ENCODE data around the gene HS3ST2. TPM values are rescaled to one million over a fixed set of nuclear protein-coding genes. Genes with fewer than 3 reads are reported as not detected.

Gene HS3ST2
- total and polyA plus RNA-seq, 2 donors (not counting 3 experiments of a cell fraction or from before 2014, with no cell fraction given), result not detected

DNA sequence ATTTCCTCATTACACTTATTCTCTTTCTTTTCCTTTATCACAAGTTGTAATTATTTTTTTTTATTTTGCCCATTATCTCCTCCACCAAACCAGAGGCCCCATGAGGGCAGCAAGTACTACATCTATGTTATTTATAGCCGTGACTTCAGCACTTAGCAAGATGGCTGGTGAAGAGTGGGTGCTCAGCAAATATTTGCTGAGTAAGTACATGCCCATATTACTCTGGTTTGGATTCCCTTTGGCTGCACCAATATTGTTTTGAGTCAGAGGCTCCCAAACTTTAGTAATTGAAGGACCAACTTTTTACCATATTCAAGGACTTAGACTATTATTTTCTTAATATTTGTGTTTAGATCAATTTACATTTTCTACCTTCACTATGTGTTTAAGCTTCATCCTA is 83.2 kb downstream of the HS3ST2 start:
- TF ChIP-seq MYC (IDR thresholded peaks at IDR 0.05; ENCODE audit: low read depth, low read length) (no peak), JUN (IDR thresholded peaks at IDR 0.05; ENCODE audit: borderline replicate concordance, insufficient read depth, insufficient read length, low read depth) (no peak), FOS (IDR thresholded peaks at IDR 0.05; ENCODE audit: borderline replicate concordance, insufficient read depth, low read length) (no peak), POLR2AphosphoS5 (IDR thresholded peaks at IDR 0.05; ENCODE audit: insufficient read depth, low read depth, low read length) (no peak), POLR2A (IDR thresholded peaks at IDR 0.05; ENCODE audit: low read depth, low read length) (no peak), EZH2 (IDR thresholded peaks at IDR 0.05; ENCODE audit: borderline replicate concordance, low read depth, low read length, severe bottlenecking) (no peak), GATA2 (IDR thresholded peaks at IDR 0.05; ENCODE audit: insufficient read depth, insufficient read length, low read depth, low read length) (no peak)
- TF ChIP-seq, protein P1, sequence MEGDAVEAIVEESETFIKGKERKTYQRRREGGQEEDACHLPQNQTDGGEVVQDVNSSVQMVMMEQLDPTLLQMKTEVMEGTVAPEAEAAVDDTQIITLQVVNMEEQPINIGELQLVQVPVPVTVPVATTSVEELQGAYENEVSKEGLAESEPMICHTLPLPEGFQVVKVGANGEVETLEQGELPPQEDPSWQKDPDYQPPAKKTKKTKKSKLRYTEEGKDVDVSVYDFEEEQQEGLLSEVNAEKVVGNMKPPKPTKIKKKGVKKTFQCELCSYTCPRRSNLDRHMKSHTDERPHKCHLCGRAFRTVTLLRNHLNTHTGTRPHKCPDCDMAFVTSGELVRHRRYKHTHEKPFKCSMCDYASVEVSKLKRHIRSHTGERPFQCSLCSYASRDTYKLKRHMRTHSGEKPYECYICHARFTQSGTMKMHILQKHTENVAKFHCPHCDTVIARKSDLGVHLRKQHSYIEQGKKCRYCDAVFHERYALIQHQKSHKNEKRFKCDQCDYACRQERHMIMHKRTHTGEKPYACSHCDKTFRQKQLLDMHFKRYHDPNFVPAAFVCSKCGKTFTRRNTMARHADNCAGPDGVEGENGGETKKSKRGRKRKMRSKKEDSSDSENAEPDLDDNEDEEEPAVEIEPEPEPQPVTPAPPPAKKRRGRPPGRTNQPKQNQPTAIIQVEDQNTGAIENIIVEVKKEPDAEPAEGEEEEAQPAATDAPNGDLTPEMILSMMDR (IDR thresholded peaks at IDR 0.05; ENCODE audit: extremely low read depth in 1 of 2, insufficient read depth in 1 of 2, low read depth in 1 of 2, low read length in 2 of 2), result no peak
- TF ChIP-seq, protein P2, sequence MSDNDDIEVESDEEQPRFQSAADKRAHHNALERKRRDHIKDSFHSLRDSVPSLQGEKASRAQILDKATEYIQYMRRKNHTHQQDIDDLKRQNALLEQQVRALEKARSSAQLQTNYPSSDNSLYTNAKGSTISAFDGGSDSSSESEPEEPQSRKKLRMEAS (IDR thresholded peaks at IDR 0.05; ENCODE audit: insufficient read depth, insufficient read length), result no peak
- Histone ChIP-seq H3K9me1 (replicated peaks; ENCODE audit: control insufficient read depth, extremely low read depth, insufficient read depth, low read length) (no peaks in the 10 kb centered on the region), H4K20me1 (replicated peaks; ENCODE audit: control insufficient read depth, extremely low read depth, insufficient read depth, low read length) (no peaks in the 10 kb centered on the region), H3K4me2 (ENCODE audit: insufficient read depth, low read length) (no peak overlapping the region), H2AFZ (ENCODE audit: low read depth, low read length) (no peak overlapping the region), H3K4me3 (replicated peaks in 1 of 3; ENCODE audit: insufficient read depth in 1 of 3, low read depth in 1 of 3, low read length in 3 of 3) (no peak overlapping the region), H3K27me3 (ENCODE audit: control insufficient read depth in 2 of 2, insufficient read depth in 2 of 2, low read length in 2 of 2) (peaks cover 0 to 2% of the 10 kb centered on the region in 2 experiments), H3K4me1 (ENCODE audit: control insufficient read depth, extremely low read depth, insufficient read depth, low read length) (peaks cover 6% of the 10 kb centered on the region), H3K79me2 (ENCODE audit: control insufficient read depth, insufficient read depth, low read length) (no peaks in the 10 kb centered on the region), H3K9me3 (replicated peaks; ENCODE audit: control insufficient read depth, insufficient read depth, low read length) (no peaks in the 10 kb centered on the region), H3K36me3 (ENCODE audit: control insufficient read depth in 2 of 2, extremely low read depth in 1 of 2, insufficient read depth in 2 of 2, low read length in 2 of 2) (no peaks in the 10 kb centered on the region), H3K9ac (replicated peaks; ENCODE audit: extremely low read depth, insufficient read depth, low read length) (no peak overlapping the region), H3K27ac (ENCODE audit: insufficient read depth, low read depth, low read length) (no peak overlapping the region)
- ChIA-PET POLR2A (no interaction called here), CTCF (interaction anchor here (0.7 to 9.7 kb wide), 9 partner anchors 11 to 539 kb away, joined by 3 to 98 read pairs (median 4); no protein-coding TSS in a partner anchor)
- FAIRE-seq (no peak), DNase-seq (ENCODE audit: low read depth, low spot score) (no peak)
- BruUV-seq (replicated peaks), result no TSS peak
- dilution Hi-C loops (cut with MboI; ENCODE audit: extremely low pct_ligation_motif_present, low sequenced_read_pairs), result no loop called here
- intact Hi-C loops (cut with micrococcal nuclease), result loop anchor here (5.0 kb wide), 1 partner anchor 35 kb away; no protein-coding TSS in a partner anchor

All from endothelial cell of umbilical vein (primary cell).